Nephron progenitor cell (in vitro differentiated cells): ENCODE data around the gene SFI1.

Experiments used
- DNase-seq: peaks from one replicate; pipeline ENCODE4 v3.0.0; 2021
- H3K27ac Mint-ChIP-seq: 2 replicates; pipeline ENCODE4 v1.8.0; 2021; ENCODE audit warnings: mild to moderate bottlenecking, moderate library complexity, mixed read lengths
- H3K27me3 Mint-ChIP-seq: 2 replicates; pipeline ENCODE4 v1.8.0; 2021; ENCODE audit warnings: mild to moderate bottlenecking, low read depth, mixed read lengths; ENCODE audit not compliant: poor library complexity
- H3K36me3 Mint-ChIP-seq: 2 replicates; pipeline ENCODE4 v1.8.0; 2021; ENCODE audit warnings: low read depth, mixed read lengths
- H3K4me1 Mint-ChIP-seq: 2 replicates; pipeline ENCODE4 v1.8.0; 2021; ENCODE audit warnings: mixed read lengths
- H3K4me3 Mint-ChIP-seq: 2 replicates; pipeline ENCODE4 v1.8.0; 2021; ENCODE audit warnings: mild to moderate bottlenecking, moderate library complexity, mixed read lengths
- H3K9me3 Mint-ChIP-seq: 2 replicates; pipeline ENCODE4 v1.8.0; 2021; ENCODE audit warnings: mild to moderate bottlenecking, moderate library complexity, mixed read lengths
- CTCF ChIP-seq: fragments of 200-600 bp; sonication (generic); IDR thresholded peaks from 2 replicates; pipeline ENCODE4 v1.5.0; 2021; ENCODE audit warnings: antibody characterized with exemption

The SFI1 gene

GRCh38 chr22:31662668-31663037, 166.3 kb downstream of the SFI1 start:
- DNase-seq = no peak
- peak overlapping the region; percentile 100 for H3K4me3 Mint-ChIP-seq
- peaks cover 21% of the 10 kb centered on the region for H3K4me1 Mint-ChIP-seq
- TF ChIP-seq CTCF = no peak
- H3K27me3 Mint-ChIP-seq = peaks cover 22% of the 10 kb centered on the region
- no peak overlapping the region for H3K27ac Mint-ChIP-seq
- peaks cover 8% of the 10 kb centered on the region for H3K36me3 Mint-ChIP-seq
- H3K9me3 Mint-ChIP-seq = peaks cover 4% of the 10 kb centered on the region
